Measurements from ENCODE around the gene GFOD1.
"Not testable (repeated sequence)": the region's sequence is repeated elsewhere in the genome, so short reads cannot be mapped to it uniquely, and the experiment has no call there.

The GFOD1 gene

DNA sequence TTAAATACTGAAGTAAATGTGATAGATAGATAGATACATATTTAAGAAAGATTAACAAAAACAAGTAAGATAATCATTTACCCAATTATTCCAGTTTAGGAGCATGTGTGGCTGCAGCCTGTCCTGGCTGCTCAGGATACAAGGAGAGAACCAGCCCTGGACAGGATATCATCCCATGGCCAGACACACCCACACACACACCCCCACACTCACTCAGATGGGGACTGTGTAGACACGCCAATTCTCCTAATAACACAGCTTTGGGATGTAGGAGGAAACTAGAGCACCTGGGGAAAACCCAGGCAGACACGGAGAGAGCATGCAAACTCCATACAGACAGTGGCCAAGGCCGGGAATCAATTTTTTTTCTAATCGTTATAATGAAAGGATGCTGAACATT is 45.6 kb downstream of the GFOD1 start:
- DNase-seq (ENCODE audit: low read depth) = no peak

DNA sequence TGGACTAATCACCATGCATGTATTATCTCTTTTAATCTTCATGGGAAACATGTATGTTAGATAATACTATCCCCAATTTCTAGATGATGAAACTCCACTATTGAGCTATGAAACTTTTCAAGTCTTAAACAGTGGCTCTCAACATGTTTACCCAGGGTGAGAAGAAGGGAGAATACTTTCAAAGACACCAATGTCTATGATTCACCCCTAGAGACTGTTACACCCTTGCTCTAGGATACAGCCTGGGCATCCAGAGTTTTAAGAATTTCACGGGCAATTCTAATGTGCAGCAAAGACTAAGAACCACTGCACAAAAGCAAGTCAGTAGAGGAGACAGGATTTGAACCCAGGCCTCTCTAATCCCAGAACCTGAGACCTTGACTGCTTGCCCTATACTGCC is 47.8 kb downstream of the GFOD1 start:
- DNase-seq (ENCODE audit: low read depth) = no peak

DNA sequence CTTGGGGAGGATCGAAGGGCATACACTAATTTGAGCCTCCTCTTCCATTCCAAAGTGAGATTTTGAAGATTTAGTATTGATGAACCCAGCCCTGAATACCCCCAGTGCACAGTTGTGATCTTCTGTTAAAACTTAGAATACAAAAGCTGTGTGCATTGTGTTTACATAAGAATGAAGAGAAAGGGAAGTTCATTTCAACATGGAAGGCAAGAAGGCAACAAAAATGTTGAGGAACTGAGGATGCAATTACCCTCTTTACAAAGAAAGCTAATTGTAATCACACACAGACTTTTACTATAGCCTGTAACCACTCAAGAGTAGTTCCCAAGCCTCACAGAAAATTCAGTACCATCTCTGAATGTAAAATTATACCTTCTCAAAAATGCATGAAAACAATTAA is 49.3 kb downstream of the GFOD1 start:
- DNase-seq (ENCODE audit: low read depth) = no peak

DNA sequence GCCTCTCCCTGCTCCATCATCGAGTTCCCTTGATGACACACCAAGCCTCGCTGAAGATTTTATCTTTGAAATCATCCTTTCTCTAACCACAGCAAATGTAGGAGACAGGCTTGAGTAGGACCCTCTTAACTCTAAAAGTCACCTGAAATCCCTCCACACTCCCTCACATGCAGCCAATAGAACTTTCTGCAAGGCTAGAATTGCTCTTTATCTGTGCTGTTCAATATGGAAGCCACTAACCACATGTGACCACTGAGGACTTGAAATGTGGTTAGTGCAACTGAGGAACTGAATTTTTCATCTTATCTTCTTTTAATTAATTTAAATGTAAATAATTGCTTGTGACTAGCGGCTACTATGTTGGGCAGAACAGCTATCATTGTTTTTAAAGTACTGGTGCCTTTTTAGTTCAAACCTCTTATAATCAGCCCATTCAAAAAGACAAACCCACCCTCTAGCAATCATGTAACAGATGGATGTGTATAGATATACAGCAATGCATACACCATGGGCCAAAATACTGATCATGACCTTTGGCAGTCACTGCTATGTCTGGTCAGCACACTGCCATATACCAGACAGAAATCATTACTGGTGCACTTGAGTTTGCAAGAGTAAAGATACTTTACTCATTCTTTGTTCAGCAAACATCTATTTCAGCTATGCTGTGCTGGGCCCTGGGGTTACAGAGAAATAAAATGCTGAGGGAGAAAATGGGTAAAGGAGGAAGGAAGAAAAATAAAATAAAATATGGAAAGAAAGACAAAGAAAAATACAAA is 50.0 kb downstream of the GFOD1 start:
- DNase-seq (ENCODE audit: low read depth) = no peak

DNA sequence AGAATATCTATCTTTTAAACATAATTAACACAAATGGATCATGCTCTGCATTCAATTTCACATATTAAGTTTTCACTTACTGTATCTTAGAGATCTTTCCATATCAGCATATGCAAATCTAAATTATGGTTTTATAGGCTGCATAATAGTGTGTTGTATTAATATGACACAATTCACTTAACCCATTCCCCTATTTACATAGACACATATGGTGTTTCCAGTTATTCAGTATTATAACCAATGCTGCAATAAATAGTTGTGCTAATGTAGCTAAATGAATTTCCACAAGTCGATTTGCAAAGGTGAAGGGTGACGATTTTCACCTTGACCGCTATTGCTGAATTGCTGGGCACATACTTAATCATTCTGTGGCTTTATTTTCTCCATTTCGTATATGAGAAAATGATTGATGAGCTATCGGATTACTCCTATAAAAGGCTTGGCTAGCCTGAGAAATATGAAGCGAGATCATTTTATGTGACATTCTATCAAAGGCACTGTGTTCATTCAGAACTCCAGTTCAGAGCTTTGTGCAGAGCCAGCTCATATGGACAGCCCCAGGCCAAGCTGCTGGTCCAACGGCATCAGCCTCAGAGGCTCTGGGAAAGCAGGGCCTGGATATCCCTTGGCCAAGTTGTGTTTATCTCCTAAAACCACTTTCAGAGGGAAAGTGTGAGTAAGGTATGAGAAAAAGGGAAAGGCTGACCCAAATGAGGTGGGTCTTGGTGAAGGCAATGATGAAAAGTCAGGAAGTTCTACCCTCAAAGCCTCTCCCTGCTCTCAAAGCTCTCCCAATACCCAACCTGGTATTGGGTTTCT is 50.8 kb downstream of the GFOD1 start:
- DNase-seq (ENCODE audit: low read depth) = no peak

DNA sequence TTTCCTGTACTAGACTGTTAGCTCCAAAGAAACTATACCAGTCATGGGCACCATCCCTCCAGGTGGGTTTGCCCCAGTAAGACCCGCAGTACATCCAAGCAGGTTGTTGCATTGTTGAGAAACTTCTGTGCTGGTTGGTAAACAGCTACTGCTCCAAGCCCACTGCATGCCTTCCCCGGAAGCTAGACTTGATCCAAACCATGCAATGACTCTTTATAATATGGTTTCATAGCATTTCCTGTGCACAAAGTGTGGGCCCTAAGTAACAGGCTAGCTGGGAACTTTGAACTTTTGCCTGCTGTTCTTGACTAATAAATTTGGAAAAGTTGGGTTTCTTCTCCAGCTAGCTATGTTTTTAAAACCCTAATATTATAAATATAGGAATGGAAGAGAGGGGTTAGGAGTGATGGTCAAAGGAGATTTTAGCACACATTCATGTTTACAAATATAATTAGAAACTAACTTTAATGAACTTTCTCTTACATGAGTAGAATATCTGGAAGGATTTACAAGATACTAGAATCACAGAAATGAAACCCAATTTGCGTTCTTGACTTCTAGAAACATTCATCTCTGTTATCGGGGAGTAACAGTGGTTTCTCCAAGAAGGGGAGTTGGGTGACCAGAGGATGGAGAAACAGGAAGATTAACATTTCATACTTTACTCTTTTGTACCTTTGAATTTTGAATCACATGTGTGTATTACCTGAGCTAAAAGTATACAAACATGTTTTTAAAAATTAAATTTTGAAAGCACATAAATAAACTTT is 51.7 kb downstream of the GFOD1 start:
- DNase-seq (ENCODE audit: low read depth) = no peak

DNA sequence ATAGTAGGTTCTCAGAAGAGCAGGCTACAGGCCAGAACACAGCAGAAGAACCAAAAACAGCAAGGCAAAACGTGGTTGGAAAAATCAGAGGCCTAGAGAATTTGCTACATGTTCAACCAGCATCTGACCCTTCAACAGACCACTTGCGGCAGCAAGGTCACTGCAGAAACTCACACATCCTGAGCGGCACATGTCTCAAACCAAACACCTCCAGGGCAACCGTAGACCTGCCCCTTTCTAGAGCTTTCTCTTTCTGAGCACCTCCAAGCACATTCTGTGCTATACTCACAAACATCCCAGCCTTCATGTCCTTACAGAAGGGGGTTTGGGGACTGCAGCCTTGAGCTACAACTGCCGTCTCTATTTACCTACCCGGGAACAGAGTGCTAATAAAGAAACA is 52.6 kb downstream of the GFOD1 start:
- DNase-seq (ENCODE audit: low read depth) = no peak

DNA sequence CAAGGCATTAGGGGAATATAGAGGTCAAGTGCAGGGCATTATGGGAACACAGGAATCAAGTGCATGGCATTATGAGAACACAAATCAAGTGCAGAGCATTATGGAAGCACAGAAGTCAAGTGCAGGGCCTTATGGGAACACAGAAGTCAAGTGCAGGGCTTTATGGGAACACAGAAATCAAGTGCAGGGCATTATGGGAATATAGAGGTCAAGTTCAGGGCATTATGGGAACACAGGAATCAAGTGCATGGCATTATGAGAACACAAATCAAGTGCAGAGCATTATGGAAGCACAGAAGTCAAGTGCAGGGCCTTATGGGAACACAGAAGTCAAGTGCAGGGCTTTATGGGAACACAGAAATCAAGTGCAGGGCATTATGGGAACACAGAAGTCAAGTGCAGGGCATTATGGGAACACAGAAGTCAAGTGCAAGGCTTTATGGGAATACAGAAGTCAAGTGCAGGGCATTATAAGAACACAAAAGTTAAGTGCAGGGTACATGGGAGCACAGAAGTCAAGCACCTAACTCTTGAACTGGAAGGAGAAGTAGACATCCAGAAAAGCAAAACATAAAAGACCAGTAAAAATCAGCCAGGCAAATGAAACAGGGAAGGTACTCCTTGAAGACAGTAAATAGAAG is 53.1 kb downstream of the GFOD1 start:
- DNase-seq (ENCODE audit: low read depth) = not testable (repeated sequence)

DNA sequence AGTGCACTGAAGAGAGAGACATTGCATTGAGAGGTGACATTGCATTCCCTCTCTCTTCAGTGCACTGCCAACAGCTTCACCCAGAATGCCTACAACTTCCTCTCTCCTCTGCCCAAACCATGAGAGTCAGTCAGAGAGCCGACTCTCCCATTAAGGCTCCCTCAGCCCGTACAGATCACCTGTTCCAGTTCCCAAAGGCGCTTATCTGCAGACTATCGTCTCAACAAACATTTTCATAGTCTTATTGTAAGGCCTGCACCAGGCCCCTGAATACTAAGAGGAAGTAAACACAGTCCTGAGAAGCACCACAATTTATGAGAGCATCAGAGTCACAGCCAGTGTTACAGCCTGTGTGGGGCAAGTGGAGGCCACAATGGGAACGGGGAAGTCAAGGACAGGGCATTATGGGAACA is 53.7 kb downstream of the GFOD1 start:
- DNase-seq (ENCODE audit: low read depth) = no peak

DNA sequence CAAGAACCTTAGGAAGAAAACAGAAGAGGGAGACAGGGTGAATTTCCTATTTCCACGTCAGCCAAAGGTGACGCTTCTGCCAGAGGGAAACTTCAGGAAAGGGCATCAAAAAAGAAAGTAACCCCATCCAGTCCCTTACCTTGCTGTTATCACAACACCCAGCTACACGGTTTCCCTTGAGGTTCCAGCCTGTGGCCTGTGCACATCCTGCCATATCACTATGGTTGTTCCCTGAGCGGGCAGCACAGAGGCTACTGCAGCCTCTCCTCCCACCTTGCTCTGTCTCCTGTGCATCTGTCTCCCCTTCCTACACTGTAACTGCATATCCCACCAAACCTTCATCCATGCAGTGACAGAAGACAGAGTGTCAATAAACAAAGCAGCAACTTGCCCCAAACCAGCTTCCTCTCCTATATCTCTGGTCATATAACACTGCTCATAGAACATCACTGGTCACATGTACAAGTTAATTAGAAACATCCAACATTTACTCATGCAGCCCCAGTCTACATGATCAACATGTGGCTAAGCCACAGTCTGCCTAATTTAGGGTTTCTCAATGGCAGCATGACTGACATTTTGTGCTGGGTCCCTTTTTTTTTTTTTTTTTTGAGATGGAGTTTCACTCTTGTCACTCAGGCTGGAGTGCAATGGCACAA is 54.7 kb downstream of the GFOD1 start:
- DNase-seq (ENCODE audit: low read depth) = no peak

DNA sequence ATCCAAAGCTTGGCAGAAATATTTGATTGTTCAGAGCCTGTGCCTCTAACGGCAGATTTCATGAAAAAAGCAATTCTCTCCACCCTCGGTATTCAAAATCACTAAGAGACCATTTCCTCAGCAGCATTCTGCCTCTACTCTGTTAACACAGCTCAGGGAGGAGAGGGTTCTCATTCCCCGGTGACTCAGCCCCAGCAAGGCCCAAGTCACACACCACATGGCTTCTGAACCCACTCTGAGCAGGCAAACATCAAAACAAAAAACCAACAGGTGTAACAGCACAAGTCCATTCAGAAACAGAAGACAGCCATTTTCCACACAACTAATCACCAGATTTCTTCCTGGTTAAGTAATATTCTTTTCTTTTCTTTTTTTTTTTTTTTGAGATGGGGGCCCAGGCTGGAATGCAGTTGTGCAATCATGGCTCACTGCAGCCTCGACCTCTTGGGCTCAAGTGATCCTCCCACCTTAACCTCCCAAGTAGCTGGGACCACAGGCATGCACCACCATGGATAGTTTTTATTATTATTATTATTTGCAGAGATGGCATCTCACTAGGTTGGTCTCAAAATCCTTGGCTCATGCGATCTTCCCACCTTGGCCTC is 55.4 kb downstream of the GFOD1 start:
- DNase-seq (ENCODE audit: low read depth) = no peak

DNA sequence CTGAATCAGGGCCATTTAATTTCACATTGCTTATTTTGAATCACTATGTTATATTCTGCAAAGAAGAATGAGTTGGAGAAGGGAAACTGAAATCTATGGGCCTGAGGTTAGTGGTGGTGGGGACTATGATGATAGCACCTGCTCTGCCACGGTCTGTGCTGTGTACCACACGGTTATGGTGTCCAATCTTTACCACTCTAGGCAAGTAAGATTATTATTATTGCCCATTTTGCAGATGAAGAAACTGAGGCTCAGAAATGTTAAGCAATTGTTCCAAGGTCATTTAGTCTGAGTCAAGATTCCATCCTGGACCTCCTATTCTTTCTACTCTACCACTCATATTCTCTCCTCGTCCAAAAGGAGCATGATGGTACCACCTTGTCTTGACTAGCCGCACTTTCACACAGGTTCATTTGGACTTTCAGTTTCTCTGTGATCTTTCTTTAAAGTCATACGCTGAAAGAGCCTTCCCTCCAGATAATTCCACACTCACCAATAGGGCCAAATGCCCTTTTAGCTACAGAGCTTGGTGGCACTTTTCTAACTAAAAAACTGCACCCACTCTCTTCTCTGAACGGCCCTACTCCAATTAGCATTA is 56.2 kb downstream of the GFOD1 start:
- no peak for DNase-seq (ENCODE audit: low read depth)

DNA sequence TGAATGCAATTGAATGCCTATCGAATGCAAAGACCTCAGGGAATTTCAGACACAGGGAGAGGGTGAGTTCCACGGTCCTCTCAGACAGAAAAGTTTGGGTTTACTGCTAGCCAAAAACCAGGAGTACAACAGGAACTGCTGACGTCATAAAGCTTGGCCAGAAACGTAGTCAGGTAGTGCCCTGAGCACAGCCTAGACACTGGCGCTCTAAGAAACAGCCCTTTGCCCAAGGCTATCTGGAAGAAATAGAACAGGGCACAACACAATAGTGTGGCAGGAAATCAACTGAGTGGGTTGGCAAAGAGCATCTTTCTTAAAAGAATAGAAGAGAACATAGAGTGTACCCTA is 58.0 kb downstream of the GFOD1 start:
- no peak for DNase-seq (ENCODE audit: low read depth)

DNA sequence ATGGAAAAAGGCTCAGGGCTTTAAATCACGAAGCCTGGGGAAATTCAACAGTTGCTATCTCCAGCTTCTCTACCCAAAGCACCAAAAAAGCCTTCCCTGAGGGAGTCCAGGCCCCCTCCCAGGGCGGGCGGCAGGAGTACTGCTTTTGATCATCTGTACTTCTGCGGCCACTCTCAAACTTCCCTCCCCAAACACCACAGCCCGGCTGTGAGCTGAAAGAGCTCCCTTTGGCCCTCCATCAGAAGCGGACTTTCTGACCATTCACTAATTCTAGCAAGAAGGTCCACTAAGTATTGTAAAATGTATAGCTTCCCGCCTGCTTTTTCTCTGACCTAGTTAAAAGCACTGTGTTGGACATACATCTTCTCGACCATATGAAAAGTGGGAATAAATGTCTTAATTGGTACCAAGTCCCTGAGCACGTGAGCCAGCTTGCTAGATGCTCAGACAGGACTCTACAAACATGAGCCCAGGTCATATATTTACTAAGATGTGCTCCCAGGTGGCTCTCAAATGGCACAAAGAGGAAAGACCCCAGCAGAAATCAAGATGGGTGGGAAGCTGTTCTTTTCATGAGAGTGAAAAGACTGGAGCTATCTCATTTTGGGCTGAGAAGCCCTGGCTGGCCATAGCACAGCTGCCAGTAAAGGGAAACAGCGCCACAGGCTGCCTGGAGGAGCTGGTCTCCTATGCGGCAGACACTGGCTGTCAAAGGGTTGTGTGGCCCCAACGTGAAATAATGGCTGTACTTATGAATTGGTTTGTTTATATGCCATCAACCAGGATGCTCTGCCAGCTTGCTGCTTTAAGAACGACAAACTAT is 58.6 kb downstream of the GFOD1 start:
- DNase-seq (ENCODE audit: low read depth) = no peak

DNA sequence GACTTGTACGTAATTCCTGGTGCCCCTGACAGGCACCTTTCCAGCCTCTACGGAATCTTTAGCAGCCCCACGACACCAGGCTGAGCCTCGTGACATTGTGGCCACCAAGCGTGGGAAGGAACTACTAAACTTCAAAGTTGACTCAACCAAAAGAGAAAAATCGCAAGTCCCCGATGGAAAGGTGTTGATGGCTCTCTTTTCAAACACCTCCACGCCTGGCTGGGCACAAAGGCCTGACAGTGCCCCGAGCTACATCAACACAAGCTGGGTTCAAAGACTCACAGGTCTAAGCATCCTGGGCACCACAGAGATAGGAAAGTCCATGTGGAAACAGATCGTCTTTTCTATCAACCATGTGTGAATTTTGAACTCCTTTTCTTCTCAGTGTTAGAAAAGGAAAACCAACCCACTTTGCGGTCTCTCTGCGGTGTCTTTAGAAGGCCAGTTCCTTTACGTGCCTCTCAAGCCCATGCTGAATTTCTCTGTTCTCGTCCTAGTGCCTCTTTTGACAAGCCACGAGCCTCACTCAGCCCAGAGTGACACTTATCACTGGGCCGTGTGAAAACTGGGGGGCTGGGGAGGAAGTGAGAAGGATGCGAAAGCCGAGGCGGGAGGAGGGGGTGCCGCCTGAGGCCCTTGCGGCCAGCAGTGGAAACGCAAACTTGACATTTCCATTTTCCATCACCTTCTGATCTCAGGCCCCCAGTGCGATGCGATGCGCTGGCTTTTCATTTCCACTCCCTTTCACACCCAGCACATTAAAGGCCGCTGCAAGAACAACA is 59.4 kb downstream of the GFOD1 start:
- DNase-seq (ENCODE audit: low read depth) = peak; percentile 63

DNA sequence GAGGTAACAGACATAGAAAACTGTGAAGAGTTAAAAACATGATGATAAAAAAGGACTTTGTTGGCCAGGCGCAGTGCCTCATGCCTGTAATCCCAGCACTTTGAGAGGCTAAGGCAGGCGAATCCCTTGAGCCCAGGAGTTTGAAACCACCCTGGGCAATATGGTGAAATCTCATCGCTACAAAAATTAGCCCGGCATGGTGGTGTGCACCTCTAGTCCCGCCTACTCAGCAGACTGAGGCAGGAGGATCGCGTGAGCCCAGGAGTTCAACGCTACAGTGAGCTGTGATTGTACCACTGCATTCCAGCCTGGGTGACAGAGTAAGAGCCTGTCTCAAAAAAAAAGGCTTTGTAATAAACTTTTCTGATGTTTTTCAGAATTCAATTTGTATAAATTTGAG is 60.1 kb downstream of the GFOD1 start:
- DNase-seq (ENCODE audit: low read depth) = no peak

DNA sequence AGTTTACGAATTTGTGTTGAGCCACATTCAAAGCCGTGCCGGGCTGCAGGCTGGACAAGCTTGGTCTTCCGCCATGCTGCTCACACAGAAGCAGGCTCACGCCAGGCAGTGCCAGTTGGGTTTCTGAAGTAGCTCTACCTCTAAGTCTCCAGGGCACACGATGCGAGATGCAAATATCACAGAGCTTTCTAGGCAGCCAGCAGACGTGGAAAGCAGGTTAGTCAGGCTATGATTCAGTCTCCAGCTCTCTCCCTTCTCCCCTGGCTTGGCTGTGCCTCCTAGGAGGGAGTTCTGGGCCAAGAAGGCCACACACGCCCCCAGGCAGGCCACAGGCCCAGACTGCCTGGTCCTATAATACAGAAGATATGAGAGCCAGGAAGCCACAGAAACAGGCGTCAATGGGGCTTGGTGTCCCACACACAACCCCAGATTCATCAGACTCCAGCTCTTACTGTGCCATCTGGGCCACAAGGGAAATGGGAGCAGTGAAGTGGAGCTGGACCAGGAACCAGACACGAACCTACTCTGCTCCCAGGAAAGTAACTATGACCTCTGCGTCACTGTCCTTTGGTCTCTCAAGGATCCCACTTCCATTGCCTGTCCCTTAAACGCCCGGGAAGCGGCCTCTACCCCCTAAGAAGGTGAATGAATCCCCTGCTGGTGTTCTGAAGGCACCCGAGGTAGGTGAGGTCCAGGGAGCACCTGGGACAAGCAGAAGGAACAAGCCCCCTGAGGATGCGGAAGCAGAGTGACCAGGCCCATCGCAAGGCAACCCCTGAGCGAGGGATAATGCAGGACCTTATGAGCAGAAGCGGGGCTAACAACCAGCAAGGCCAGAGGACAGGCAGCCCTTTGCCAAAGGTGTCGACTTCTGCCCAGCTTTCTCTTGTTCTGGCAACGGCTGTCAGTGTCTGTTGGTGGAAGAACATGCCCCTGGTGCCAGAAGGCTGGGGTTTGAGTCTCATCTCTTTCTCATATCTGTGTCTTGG is 61.2 kb downstream of the GFOD1 start:
- DNase-seq (ENCODE audit: low read depth) = no peak

DNA sequence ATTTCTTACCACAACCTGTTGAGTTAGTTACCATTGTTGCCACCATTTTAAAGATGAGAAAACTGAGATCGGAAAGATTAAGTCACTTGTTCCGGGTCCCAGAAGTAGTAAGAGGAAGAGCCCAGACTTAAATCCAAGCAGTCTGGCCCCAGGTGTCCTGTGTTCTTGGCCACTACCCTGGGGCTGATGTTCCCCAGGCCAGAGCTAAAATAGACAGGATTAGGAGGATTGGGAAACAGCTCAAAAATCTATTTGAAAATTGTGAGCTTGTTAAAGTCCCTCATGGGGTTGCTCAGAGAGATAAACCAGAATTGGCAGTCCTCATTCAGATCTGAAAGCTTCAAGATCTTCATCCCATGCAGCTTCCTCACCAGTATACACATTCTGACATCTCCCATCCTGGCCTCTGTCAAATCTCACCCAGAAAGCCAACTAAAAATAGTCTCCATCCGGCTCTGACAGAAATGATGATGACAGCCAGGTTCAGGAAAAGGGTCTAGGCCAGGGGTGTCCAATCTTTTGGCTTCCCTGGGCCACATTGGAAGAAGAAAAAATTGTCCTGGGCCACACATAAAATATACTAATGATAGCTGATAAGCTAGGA is 62.0 kb downstream of the GFOD1 start:
- DNase-seq (ENCODE audit: low read depth) = no peak
